ENCODE results near the gene CNBD2.

CNBD2 gene

GRCh38 chr20:35974256-35974655 lies 5.9 kb downstream of the CNBD2 start:
- Histone ChIP-seq H3K27ac (no peak overlapping the region), H3K36me3 (ENCODE audit: insufficient read depth) (no peaks in the 10 kb centered on the region), H2AFZ (ENCODE audit: low read depth) (no peak overlapping the region), H3K79me2 (ENCODE audit: insufficient read depth, low read depth) (no peaks in the 10 kb centered on the region), H3K4me1 (ENCODE audit: low read depth, poor library complexity, severe bottlenecking) (peaks cover 34% of the 10 kb centered on the region), H3K9ac (no peak overlapping the region), H3K27me3 (ENCODE audit: insufficient read depth, low read depth) (no peaks in the 10 kb centered on the region), H3K4me3 (IDR thresholded peaks at IDR 0.05; ENCODE audit: insufficient read depth, low read depth, low read length) (no peak overlapping the region), H4K20me1 (ENCODE audit: insufficient read depth) (no peaks in the 10 kb centered on the region), H3K4me2 (no peak overlapping the region)
- no peak for TF ChIP-seq CTCF (conservative IDR thresholded peaks at IDR 0.05; ENCODE audit: low read depth, low read length)

DNA sequence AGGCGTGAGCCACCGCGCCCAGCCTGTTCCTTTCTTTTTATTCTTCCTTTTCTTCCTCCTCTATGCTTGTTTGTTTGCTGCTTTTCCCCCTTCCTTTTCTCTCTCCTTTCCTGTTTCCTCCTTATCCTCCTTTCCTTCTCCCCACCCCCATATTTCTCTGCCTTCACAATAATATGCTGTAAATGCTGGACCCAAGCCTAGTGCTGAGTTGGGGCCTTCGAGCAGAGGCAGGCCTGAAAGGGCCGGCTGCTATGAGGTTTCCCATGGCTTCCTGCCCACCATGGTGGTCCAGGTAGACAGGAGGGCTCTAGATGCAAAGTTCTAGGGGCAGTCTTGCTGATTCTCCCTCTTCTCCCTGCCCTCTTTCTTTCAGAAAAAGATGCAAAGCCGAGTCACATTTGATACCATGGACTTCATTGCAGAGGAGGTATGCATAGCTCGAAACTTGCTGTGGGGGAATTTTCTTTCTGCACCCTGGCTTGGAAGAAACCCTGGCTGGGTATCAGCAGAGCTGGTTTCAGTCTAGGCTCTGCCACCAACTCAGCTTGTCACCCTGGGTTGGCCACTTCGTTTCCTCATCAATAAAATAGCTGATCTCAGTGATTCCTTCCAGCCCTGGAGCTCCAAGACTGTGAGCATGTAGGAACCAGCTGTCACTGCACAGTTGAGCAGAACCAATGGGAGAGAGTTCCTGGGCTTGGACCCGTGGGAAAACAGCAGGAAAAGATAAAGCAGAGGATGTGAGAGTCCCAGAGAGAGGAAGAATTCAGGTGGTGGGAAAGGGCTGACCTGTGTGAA lies 7.4 kb downstream of the CNBD2 start:
- Histone ChIP-seq H3K4me1 (ENCODE audit: low read depth, poor library complexity, severe bottlenecking) (peaks cover 34% of the 10 kb centered on the region), H3K4me2 (peak overlapping the region; percentile 97), H3K79me2 (ENCODE audit: insufficient read depth, low read depth) (no peaks in the 10 kb centered on the region), H3K36me3 (ENCODE audit: insufficient read depth) (no peaks in the 10 kb centered on the region), H3K4me3 (IDR thresholded peaks at IDR 0.05; ENCODE audit: insufficient read depth, low read depth, low read length) (no peak overlapping the region), H2AFZ (ENCODE audit: low read depth) (peak overlapping the region; percentile 63), H3K9ac (no peak overlapping the region; the same call in 1 of the 2 replicates), H3K27me3 (ENCODE audit: insufficient read depth, low read depth) (no peaks in the 10 kb centered on the region), H3K27ac (peak overlapping the region; percentile 61), H4K20me1 (ENCODE audit: insufficient read depth) (no peaks in the 10 kb centered on the region)
- no peak for TF ChIP-seq CTCF (conservative IDR thresholded peaks at IDR 0.05; ENCODE audit: low read depth, low read length)

DNA sequence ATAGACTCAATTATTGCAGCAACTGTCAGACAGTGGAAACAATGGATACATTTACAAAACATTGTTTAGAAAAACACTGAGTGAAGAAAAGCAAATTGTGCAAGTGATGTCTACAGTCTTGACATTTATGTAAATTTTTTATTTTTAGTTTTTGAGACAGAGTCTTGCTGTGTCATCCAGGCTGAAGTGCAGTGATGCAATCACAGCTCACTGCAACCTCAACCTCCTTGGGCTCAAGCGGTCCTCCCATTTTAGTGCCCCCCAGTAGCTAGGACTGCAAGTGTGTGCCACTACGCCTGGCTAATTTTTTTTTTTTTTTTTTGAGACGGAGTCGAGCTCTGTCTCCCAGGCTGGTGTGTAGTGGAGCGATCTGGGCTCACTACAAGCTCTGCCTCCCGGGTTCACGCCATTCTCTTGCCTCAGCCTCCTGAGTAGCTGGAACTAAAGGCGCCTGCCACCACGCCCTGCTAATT lies 9.7 kb downstream of the CNBD2 start:
- TF ChIP-seq CTCF (conservative IDR thresholded peaks at IDR 0.05; ENCODE audit: low read depth, low read length): no peak

DNA sequence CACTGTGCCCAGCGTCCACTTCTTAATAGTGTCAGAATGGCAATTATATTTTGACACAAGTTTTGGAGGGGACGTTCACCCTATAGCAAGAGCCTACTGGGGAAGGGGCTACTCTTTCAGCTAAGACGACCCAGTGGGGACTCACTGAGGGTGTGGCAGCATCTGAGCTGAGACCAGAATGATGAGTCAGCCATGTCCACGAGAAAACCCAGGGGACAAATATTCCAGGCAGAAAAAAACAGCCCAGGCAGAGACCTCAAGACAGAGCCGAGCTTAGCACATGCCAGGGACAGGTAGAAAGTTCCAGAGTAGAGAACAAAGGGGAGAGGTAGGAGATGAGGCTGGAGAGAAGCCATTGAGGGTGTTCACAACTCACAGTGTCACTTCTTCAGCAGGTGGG lies 11.2 kb downstream of the CNBD2 start:
- Histone ChIP-seq H3K4me1 (ENCODE audit: low read depth, poor library complexity, severe bottlenecking) (peaks cover 34% of the 10 kb centered on the region), H3K36me3 (ENCODE audit: insufficient read depth) (no peaks in the 10 kb centered on the region), H3K79me2 (ENCODE audit: insufficient read depth, low read depth) (no peaks in the 10 kb centered on the region), H3K27ac (no peak overlapping the region), H3K9ac (no peak overlapping the region), H2AFZ (ENCODE audit: low read depth) (no peak overlapping the region), H3K4me3 (IDR thresholded peaks at IDR 0.05; ENCODE audit: insufficient read depth, low read depth, low read length) (no peak overlapping the region), H3K27me3 (ENCODE audit: insufficient read depth, low read depth) (no peaks in the 10 kb centered on the region; the same call in 1 of the 2 replicates), H3K4me2 (no peak overlapping the region), H4K20me1 (ENCODE audit: insufficient read depth) (no peaks in the 10 kb centered on the region)
- no peak for TF ChIP-seq CTCF (conservative IDR thresholded peaks at IDR 0.05; ENCODE audit: low read depth, low read length)

More for the DNA sequence above, 9.7 kb downstream of the CNBD2 start:
- Histone ChIP-seq H3K4me1 (ENCODE audit: low read depth, poor library complexity, severe bottlenecking) (peaks cover 34% of the 10 kb centered on the region), H3K36me3 (ENCODE audit: insufficient read depth) (no peaks in the 10 kb centered on the region), H3K27me3 (ENCODE audit: insufficient read depth, low read depth) (no peaks in the 10 kb centered on the region), H3K4me3 (IDR thresholded peaks at IDR 0.05; ENCODE audit: insufficient read depth, low read depth, low read length) (no peak overlapping the region), H4K20me1 (ENCODE audit: insufficient read depth) (no peaks in the 10 kb centered on the region), H3K79me2 (ENCODE audit: insufficient read depth, low read depth) (no peaks in the 10 kb centered on the region), H3K9ac (no peak overlapping the region), H2AFZ (ENCODE audit: low read depth) (no peak overlapping the region), H3K27ac (no peak overlapping the region), H3K4me2 (no peak overlapping the region)
